GM23338 (cell line): ENCODE data around the gene ARHGEF40. TPM values are rescaled to one million over a fixed set of nuclear protein-coding genes. Genes with fewer than 3 reads are reported as not detected.

Experiments used
- ATAC-seq: fragments of 200-7000 bp; cut with Tn5 transposase; 3 replicates; pipeline ENCODE4 v1.9.1; 2020
- DNase-seq: peaks from one replicate; pipeline ENCODE4 v3.0.0-alpha.2; 2015; ENCODE audit warnings: low spot score
- H2AFZ ChIP-seq: fragments of 200-600 bp; sonication (generic); 2 replicates; pipeline ENCODE4 v1.8.0; 2016; ENCODE audit warnings: antibody characterized with exemption, mild to moderate bottlenecking, moderate library complexity
- H3F3A ChIP-seq: fragments of 200-600 bp; sonication (generic); replicated peaks from 2 replicates; pipeline ENCODE4 v1.8.0; 2017; ENCODE audit warnings: antibody characterized with exemption, mixed run types, low read depth
- H3K27ac ChIP-seq: fragments of 200-600 bp; sonication (generic); 2 replicates; pipeline ENCODE4 v1.6.1; 2016; ENCODE audit warnings: low read depth
- H3K27me3 ChIP-seq: fragments of 200-600 bp; sonication (generic); 2 replicates; pipeline ENCODE4 v1.8.0; 2016; ENCODE audit warnings: mild to moderate bottlenecking, mixed run types, moderate library complexity; ENCODE audit not compliant: insufficient read depth
- H3K36me3 ChIP-seq: fragments of 200-600 bp; sonication (generic); 2 replicates; pipeline ENCODE4 v1.8.0; 2016; ENCODE audit warnings: mild to moderate bottlenecking; ENCODE audit not compliant: insufficient read depth
- H3K4me1 ChIP-seq: fragments of 200-600 bp; sonication (generic); 2 replicates; pipeline ENCODE4 v1.8.0; 2016; ENCODE audit warnings: mild to moderate bottlenecking, moderate library complexity; ENCODE audit not compliant: insufficient read depth
- H3K4me2 ChIP-seq: fragments of 200-600 bp; sonication (generic); 2 replicates; pipeline ENCODE4 v1.7.1; 2017; ENCODE audit warnings: mixed run types
- H3K4me3 ChIP-seq: fragments of 200-600 bp; sonication (generic); 2 replicates; pipeline ENCODE4 v1.6.1; 2016; ENCODE audit warnings: mixed run types
- H3K79me2 ChIP-seq: fragments of 200-600 bp; sonication (generic); replicated peaks from 2 replicates; pipeline ENCODE4 v1.8.0; 2017; ENCODE audit warnings: mild to moderate bottlenecking; ENCODE audit not compliant: insufficient read depth
- H3K9me2 ChIP-seq: fragments of 200-600 bp; sonication (generic); 2 replicates; pipeline ENCODE4 v1.8.0; 2017; ENCODE audit not compliant: insufficient read depth
- H4K20me1 ChIP-seq: fragments of 200-600 bp; sonication (generic); replicated peaks from 2 replicates; pipeline ENCODE4 v1.8.0; 2017; ENCODE audit warnings: mild to moderate bottlenecking; ENCODE audit not compliant: insufficient read depth
- H3K27ac Mint-ChIP-seq: 2 replicates; pipeline ENCODE4 v1.8.0; 2020; ENCODE audit warnings: inconsistent platforms, mild to moderate bottlenecking, moderate library complexity, mixed read lengths
- H3K27me3 Mint-ChIP-seq: 3 replicates; pipeline ENCODE4 v1.8.0; 2022; ENCODE audit warnings: low read depth, mild to moderate bottlenecking, moderate library complexity, mixed read lengths, inconsistent platforms; ENCODE audit not compliant: insufficient read depth, poor library complexity
- H3K36me3 Mint-ChIP-seq: 3 replicates; pipeline ENCODE4 v1.8.0; 2021; ENCODE audit warnings: low read depth, mild to moderate bottlenecking, inconsistent platforms, moderate library complexity, mixed read lengths
- H3K4me1 Mint-ChIP-seq: 3 replicates; pipeline ENCODE4 v1.8.0; 2020; ENCODE audit warnings: mild to moderate bottlenecking, inconsistent platforms, mixed read lengths
- H3K4me3 Mint-ChIP-seq: 3 replicates; pipeline ENCODE4 v1.8.0; 2021; ENCODE audit warnings: moderate library complexity, mild to moderate bottlenecking, inconsistent platforms, mixed read lengths
- H3K9me3 Mint-ChIP-seq: 3 replicates; pipeline ENCODE4 v1.8.0; 2020; ENCODE audit warnings: moderate library complexity, mild to moderate bottlenecking, inconsistent platforms, mixed read lengths
- CREB1 ChIP-seq: fragments of 250-450 bp; sonication (Bioruptor Pico); IDR thresholded peaks from 2 replicates; pipeline ENCODE4 v1.5.0; 2020; ENCODE audit warnings: low read depth, mild to moderate bottlenecking, moderate library complexity
- EZH2 ChIP-seq: fragments of 200-600 bp; sonication (generic); IDR thresholded peaks from one replicate; pipeline ENCODE4 v1.8.0; 2017; ENCODE audit warnings: antibody characterized with exemption, mild to moderate bottlenecking, low read depth; ENCODE audit not compliant: unreplicated experiment
- EZH2phosphoT487 ChIP-seq: fragments of 200-600 bp; sonication (generic); IDR thresholded peaks from one replicate; pipeline ENCODE4 v1.8.1; 2018; ENCODE audit warnings: antibody characterized with exemption; ENCODE audit not compliant: unreplicated experiment
- JUNB ChIP-seq: IDR thresholded peaks from one replicate; pipeline ENCODE4 v1.6.1; 2016; ENCODE audit warnings: antibody characterized with exemption; ENCODE audit not compliant: unreplicated experiment
- NANOG ChIP-seq: IDR thresholded peaks from 2 replicates; pipeline ENCODE4 v1.6.1; 2016; ENCODE audit warnings: antibody characterized with exemption, borderline replicate concordance
- POLR2AphosphoS5 ChIP-seq: IDR thresholded peaks from 2 replicates; pipeline ENCODE4 v1.6.1; 2016; ENCODE audit warnings: antibody characterized with exemption, low read depth
- STAT1 ChIP-seq: IDR thresholded peaks from one replicate; pipeline ENCODE4 v1.6.1; 2016; ENCODE audit warnings: antibody characterized with exemption; ENCODE audit not compliant: unreplicated experiment
- ZNF114 ChIP-seq: fragments of 250-450 bp; sonication (Bioruptor Pico); IDR thresholded peaks from 2 replicates; pipeline ENCODE4 v1.5.0; 2020; ENCODE audit warnings: mild to moderate bottlenecking, moderate library complexity
- ZNF331 ChIP-seq: fragments of 250-450 bp; sonication (Bioruptor Pico); IDR thresholded peaks from 2 replicates; pipeline ENCODE4 v1.5.0; 2020; ENCODE audit warnings: low read depth, mild to moderate bottlenecking, moderate library complexity
- polyA plus RNA-seq: library from polyadenylated mRNA; unstranded; fragments of >200 nt; fragmentation: Nextera tagmentation; extraction: Ambion mirVana; gene quantifications from 2 replicates; pipeline ENCODE4 v1.2.1, GENCODE V29; 2016
- total RNA-seq: library from RNA; depleted of rRNA; stranded (reverse); fragments of >200 nt; shearing (Covaris generic); gene quantifications from 2 replicates; pipeline ENCODE4 v1.2.3, GENCODE V29; 2014
- TF ChIP-seq, protein P1 (sequence below): IDR thresholded peaks from one replicate; pipeline ENCODE4 v1.6.1; 2018; ENCODE audit warnings: antibody characterized with exemption; ENCODE audit not compliant: unreplicated experiment
- TF ChIP-seq, protein P2 (sequence below): fragments of 250-450 bp; sonication (Bioruptor Pico); IDR thresholded peaks from 2 replicates; pipeline ENCODE4 v1.5.0; 2020; ENCODE audit warnings: mild to moderate bottlenecking, moderate library complexity
- TF ChIP-seq, protein P3 (sequence below): IDR thresholded peaks from 2 replicates; pipeline ENCODE4 v1.6.1; 2016; ENCODE audit warnings: antibody characterized with exemption
- TF ChIP-seq, protein P4 (sequence below), 2 experiments: fragments of 200-600 bp in 1 of 2; sonication (generic) in 1 of 2; conservative IDR thresholded peaks; 2 replicates each; pipeline versions ENCODE4 v1.5.1 to v1.6.1; 2016 to 2017; ENCODE audit warnings: antibody characterized with exemption in 2 of 2, low read depth in 2 of 2, mild to moderate bottlenecking in 2 of 2, moderate library complexity in 1 of 2

The ARHGEF40 gene
- total and polyA plus RNA-seq, 2 experiments from 2014 or later = 17.7 to 44.6 TPM

DNA sequence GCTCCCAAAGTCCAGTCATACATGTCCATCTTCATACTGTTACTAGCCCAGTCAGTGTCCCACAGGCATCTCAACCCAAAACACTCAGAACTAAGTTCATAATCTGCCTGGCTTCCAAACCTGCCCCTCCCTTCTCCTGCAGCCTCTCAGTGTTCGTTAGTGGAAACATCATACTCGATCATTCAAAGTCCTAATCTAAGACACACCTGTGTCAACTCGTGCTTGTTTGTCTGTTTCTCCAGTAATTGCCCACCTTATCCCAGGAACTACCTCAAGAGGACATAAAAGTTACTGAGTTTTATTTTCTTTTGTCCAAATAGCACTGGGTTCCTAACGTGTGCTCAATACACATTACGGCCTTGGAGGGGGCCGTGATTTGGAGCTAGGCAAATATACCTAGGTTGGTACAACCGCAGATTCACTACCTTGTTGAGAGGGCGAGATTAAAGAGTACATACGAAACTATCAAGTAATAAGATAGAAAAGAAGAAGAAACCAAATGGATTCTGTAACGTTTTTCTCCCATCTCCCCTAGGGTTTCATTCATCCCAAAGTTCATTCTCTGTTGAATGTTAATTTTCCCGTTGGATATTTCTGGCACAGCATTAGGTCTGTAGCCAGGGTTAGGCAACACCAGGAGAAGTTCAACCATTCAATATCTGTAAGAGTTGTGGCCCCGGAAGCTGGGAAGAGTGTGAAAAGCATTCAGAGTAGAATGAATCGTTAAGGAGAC lies 9.3 kb upstream of the ARHGEF40 start:
- no peak for ATAC-seq
- peaks cover under 1% of the 10 kb centered on the region; the same call in 1 of the 2 replicates for H3K4me1 ChIP-seq
- no peak overlapping the region for H3K4me2 ChIP-seq
- H3K36me3 ChIP-seq = no peaks in the 10 kb centered on the region
- H4K20me1 ChIP-seq = no peaks in the 10 kb centered on the region
- H3K27me3 Mint-ChIP-seq = peaks cover 5% of the 10 kb centered on the region
- no peaks in the 10 kb centered on the region for H3F3A ChIP-seq
- no peak overlapping the region for H3K27ac Mint-ChIP-seq
- H3K9me3 Mint-ChIP-seq = no peaks in the 10 kb centered on the region
- no peaks in the 10 kb centered on the region for H3K9me2 ChIP-seq
- H3K27ac ChIP-seq = no peak overlapping the region
- H3K4me3 Mint-ChIP-seq = no peak overlapping the region
- no peak for DNase-seq
- H3K79me2 ChIP-seq = no peaks in the 10 kb centered on the region
- peaks cover 10% of the 10 kb centered on the region for H3K4me1 Mint-ChIP-seq
- H3K36me3 Mint-ChIP-seq = no peaks in the 10 kb centered on the region
- H3K4me3 ChIP-seq = no peak overlapping the region
- TF ChIP-seq, protein P1, sequence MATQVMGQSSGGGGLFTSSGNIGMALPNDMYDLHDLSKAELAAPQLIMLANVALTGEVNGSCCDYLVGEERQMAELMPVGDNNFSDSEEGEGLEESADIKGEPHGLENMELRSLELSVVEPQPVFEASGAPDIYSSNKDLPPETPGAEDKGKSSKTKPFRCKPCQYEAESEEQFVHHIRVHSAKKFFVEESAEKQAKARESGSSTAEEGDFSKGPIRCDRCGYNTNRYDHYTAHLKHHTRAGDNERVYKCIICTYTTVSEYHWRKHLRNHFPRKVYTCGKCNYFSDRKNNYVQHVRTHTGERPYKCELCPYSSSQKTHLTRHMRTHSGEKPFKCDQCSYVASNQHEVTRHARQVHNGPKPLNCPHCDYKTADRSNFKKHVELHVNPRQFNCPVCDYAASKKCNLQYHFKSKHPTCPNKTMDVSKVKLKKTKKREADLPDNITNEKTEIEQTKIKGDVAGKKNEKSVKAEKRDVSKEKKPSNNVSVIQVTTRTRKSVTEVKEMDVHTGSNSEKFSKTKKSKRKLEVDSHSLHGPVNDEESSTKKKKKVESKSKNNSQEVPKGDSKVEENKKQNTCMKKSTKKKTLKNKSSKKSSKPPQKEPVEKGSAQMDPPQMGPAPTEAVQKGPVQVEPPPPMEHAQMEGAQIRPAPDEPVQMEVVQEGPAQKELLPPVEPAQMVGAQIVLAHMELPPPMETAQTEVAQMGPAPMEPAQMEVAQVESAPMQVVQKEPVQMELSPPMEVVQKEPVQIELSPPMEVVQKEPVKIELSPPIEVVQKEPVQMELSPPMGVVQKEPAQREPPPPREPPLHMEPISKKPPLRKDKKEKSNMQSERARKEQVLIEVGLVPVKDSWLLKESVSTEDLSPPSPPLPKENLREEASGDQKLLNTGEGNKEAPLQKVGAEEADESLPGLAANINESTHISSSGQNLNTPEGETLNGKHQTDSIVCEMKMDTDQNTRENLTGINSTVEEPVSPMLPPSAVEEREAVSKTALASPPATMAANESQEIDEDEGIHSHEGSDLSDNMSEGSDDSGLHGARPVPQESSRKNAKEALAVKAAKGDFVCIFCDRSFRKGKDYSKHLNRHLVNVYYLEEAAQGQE = no peak
- TF ChIP-seq POLR2AphosphoS5 (no peak), EZH2 (no peak), ZNF331 (CRISPR knock-in tag) (no peak), NANOG (no peak), CREB1 (CRISPR knock-in tag) (no peak), JUNB (no peak), STAT1 (no peak), EZH2phosphoT487 (no peak), ZNF114 (CRISPR knock-in tag) (no peak)
- TF ChIP-seq, protein P2, sequence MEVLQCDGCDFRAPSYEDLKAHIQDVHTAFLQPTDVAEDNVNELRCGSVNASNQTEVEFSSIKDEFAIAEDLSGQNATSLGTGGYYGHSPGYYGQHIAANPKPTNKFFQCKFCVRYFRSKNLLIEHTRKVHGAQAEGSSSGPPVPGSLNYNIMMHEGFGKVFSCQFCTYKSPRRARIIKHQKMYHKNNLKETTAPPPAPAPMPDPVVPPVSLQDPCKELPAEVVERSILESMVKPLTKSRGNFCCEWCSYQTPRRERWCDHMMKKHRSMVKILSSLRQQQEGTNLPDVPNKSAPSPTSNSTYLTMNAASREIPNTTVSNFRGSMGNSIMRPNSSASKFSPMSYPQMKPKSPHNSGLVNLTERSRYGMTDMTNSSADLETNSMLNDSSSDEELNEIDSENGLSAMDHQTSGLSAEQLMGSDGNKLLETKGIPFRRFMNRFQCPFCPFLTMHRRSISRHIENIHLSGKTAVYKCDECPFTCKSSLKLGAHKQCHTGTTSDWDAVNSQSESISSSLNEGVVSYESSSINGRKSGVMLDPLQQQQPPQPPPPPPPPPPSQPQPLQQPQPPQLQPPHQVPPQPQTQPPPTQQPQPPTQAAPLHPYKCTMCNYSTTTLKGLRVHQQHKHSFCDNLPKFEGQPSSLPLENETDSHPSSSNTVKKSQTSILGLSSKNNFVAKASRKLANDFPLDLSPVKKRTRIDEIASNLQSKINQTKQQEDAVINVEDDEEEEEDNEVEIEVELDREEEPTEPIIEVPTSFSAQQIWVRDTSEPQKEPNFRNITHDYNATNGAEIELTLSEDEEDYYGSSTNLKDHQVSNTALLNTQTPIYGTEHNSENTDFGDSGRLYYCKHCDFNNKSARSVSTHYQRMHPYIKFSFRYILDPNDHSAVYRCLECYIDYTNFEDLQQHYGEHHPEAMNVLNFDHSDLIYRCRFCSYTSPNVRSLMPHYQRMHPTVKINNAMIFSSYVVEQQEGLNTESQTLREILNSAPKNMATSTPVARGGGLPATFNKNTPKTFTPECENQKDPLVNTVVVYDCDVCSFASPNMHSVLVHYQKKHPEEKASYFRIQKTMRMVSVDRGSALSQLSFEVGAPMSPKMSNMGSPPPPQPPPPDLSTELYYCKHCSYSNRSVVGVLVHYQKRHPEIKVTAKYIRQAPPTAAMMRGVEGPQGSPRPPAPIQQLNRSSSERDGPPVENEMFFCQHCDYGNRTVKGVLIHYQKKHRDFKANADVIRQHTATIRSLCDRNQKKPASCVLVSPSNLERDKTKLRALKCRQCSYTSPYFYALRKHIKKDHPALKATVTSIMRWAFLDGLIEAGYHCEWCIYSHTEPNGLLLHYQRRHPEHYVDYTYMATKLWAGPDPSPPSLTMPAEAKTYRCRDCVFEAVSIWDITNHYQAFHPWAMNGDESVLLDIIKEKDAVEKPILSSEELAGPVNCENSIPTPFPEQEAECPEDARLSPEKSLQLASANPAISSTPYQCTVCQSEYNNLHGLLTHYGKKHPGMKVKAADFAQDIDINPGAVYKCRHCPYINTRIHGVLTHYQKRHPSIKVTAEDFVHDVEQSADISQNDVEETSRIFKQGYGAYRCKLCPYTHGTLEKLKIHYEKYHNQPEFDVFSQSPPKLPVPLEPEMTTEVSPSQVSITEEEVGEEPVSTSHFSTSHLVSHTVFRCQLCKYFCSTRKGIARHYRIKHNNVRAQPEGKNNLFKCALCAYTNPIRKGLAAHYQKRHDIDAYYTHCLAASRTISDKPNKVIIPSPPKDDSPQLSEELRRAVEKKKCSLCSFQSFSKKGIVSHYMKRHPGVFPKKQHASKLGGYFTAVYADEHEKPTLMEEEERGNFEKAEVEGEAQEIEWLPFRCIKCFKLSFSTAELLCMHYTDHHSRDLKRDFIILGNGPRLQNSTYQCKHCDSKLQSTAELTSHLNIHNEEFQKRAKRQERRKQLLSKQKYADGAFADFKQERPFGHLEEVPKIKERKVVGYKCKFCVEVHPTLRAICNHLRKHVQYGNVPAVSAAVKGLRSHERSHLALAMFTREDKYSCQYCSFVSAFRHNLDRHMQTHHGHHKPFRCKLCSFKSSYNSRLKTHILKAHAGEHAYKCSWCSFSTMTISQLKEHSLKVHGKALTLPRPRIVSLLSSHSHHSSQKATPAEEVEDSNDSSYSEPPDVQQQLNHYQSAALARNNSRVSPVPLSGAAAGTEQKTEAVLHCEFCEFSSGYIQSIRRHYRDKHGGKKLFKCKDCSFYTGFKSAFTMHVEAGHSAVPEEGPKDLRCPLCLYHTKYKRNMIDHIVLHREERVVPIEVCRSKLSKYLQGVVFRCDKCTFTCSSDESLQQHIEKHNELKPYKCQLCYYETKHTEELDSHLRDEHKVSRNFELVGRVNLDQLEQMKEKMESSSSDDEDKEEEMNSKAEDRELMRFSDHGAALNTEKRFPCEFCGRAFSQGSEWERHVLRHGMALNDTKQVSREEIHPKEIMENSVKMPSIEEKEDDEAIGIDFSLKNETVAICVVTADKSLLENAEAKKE (CRISPR knock-in tag) = no peak
- TF ChIP-seq, protein P3, sequence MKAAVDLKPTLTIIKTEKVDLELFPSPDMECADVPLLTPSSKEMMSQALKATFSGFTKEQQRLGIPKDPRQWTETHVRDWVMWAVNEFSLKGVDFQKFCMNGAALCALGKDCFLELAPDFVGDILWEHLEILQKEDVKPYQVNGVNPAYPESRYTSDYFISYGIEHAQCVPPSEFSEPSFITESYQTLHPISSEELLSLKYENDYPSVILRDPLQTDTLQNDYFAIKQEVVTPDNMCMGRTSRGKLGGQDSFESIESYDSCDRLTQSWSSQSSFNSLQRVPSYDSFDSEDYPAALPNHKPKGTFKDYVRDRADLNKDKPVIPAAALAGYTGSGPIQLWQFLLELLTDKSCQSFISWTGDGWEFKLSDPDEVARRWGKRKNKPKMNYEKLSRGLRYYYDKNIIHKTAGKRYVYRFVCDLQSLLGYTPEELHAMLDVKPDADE = no peak
- TF ChIP-seq, protein P4, sequence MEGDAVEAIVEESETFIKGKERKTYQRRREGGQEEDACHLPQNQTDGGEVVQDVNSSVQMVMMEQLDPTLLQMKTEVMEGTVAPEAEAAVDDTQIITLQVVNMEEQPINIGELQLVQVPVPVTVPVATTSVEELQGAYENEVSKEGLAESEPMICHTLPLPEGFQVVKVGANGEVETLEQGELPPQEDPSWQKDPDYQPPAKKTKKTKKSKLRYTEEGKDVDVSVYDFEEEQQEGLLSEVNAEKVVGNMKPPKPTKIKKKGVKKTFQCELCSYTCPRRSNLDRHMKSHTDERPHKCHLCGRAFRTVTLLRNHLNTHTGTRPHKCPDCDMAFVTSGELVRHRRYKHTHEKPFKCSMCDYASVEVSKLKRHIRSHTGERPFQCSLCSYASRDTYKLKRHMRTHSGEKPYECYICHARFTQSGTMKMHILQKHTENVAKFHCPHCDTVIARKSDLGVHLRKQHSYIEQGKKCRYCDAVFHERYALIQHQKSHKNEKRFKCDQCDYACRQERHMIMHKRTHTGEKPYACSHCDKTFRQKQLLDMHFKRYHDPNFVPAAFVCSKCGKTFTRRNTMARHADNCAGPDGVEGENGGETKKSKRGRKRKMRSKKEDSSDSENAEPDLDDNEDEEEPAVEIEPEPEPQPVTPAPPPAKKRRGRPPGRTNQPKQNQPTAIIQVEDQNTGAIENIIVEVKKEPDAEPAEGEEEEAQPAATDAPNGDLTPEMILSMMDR (conservative IDR thresholded peaks at IDR 0.05; ENCODE audit: low read depth in 2 of 2) = no peak
- no peaks in the 10 kb centered on the region for H3K27me3 ChIP-seq
- H2AFZ ChIP-seq = no peak overlapping the region
